GM13976 (cell line): Measurements from ENCODE around the gene MLXIP.

Source experiments
- DNase-seq: peaks from one replicate; pipeline ENCODE4 v3.0.0; 2012; ENCODE audit warnings: low spot score
- in situ Hi-C: fragments of 300-500 bp; cut with MboI; formaldehyde crosslinking; loops from one replicate; pipeline ENCODE4 v1.12.0; 2022; ENCODE audit warnings: low sequenced_read_pairs, mixed read lengths, inconsistent platforms; ENCODE audit not compliant: unreplicated experiment
- TF ChIP-seq, protein P1 (sequence below): IDR thresholded peaks from 2 replicates; pipeline ENCODE4 v1.5.1; 2012; ENCODE audit warnings: borderline replicate concordance, mild to moderate bottlenecking; ENCODE audit not compliant: insufficient read depth; ENCODE audit errors: extremely low read depth, missing control alignments, control extremely low read depth

MLXIP gene

DNA sequence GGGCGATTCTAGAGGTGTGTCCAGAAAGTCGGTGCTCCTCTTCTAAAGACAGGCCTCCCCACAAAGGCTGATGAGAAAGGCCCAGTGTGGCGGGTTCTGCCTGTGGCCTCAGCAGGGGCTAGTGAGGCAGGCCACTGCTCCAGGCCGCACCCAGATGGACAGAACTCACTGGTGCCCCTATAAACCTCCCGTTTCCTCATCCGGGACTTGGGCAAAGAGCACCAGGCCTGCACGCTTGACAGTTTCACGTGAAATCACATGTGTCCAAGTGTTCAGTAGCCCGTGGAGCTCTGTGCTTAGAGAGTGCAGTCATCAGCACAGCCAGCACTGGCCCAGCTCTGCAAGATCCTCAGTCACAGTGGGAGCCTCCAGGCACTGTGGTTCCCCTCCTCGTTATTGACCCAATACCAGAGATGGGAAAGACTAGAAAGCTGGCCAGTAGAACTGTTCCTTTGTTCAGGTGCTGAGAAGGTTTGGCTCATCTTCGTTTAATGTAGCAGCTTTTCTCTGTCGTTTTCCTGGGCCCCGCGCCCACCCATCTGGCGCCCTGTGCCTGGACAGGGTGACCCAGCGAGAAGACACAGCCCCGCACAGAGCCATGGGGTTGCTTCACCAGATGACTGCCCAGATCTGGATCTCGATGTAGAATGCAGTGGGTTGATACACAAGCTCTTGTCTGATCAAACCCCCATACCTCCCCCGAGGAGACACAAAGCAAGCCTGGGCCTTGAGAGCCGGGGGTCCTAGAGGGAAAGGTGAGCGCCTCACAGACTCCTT, 69.1 kb downstream of the MLXIP start:
- no peak for DNase-seq
- in situ Hi-C loops = no loop called here
- TF ChIP-seq, protein P1, sequence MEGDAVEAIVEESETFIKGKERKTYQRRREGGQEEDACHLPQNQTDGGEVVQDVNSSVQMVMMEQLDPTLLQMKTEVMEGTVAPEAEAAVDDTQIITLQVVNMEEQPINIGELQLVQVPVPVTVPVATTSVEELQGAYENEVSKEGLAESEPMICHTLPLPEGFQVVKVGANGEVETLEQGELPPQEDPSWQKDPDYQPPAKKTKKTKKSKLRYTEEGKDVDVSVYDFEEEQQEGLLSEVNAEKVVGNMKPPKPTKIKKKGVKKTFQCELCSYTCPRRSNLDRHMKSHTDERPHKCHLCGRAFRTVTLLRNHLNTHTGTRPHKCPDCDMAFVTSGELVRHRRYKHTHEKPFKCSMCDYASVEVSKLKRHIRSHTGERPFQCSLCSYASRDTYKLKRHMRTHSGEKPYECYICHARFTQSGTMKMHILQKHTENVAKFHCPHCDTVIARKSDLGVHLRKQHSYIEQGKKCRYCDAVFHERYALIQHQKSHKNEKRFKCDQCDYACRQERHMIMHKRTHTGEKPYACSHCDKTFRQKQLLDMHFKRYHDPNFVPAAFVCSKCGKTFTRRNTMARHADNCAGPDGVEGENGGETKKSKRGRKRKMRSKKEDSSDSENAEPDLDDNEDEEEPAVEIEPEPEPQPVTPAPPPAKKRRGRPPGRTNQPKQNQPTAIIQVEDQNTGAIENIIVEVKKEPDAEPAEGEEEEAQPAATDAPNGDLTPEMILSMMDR = no peak

DNA sequence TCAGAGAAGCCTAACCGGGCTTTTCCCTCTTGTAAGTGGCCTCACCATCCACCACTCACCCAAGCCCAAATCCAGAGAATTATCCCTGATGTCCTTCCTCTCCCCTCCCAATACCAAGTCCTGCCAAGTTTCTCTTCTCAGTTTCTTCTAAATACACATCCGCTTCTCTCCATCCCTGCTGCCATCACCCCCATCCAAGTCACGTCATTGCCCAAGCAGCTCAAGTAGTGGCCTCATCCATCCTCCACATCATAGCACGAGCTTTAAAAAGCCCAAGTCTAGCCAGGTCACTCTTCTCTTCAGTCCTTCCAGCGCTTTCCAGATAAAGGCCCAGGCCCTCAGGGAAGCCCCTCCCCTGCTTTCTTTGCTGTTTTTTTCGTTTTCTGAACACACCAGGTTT, 70.1 kb downstream of the MLXIP start:
- TF ChIP-seq, protein P1 = no peak
- DNase-seq = no peak
- in situ Hi-C loops = no loop called here

- TF ChIP-seq, protein P1 = no peak
- DNase-seq = no peak
- in situ Hi-C loops = no loop called here
Measured at GRCh38 chr12:122150127-122150681, 71.6 kb downstream of the MLXIP start.

- in situ Hi-C loops = no loop called here
- TF ChIP-seq, protein P1 = no peak
- no peak for DNase-seq
Measured at GRCh38 chr12:122152754-122153153, 74.2 kb downstream of the MLXIP start.

GRCh38 chr12:122155705-122156104, 77.1 kb downstream of the MLXIP start:
- DNase-seq = no peak

DNA sequence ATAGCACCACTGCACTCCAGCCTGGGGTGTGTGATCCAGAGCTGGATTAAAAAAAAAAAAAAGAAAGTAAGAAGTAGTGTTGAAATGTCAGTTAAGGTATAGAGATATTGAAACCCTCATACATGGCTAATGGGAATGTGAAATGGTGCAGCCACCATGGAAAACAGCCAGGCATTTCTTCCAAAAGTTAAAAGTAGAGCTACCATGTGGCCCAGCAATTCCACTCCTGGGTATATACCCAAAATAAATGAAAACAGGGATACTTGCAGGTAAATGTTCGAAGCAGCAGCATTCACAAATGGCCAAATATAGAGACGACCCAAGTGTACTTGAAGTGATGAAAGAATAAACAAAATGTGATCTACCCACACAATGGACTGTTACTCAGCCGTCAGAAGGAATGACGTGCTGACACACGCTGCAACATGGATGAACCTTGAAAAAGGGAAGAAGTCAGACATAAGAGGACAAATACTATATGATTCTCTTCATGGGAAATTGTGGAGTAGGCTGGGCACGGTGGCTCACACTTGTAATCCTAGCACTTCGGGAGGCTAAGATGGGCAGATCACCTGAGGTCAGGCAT, 80.2 kb downstream of the MLXIP start:
- in situ Hi-C loops = no loop called here
- DNase-seq = no peak
- TF ChIP-seq, protein P1 = no peak

More at GRCh38 chr12:122155705-122156104, 77.1 kb downstream of the MLXIP start:
- TF ChIP-seq, protein P1 = no peak
- in situ Hi-C loops = no loop called here
